ENCODE data around the gene MAP3K6.

- peak in 2 of 3 experiments; percentile 7 to 8 for TF ChIP-seq CTCF (IDR thresholded peaks at IDR 0.05)
- TF ChIP-seq POLR2A (IDR thresholded peaks at IDR 0.05), result no peak
Measured at GRCh38 chr1:27368869-27369582, 2.3 kb upstream of the MAP3K6 start.

Measured in testis (tissue), 2 donors.